Measurements from ENCODE around the gene HOXB4.
A peak's percentile ranks its signal among the peaks of the same experiment; 100 is the strongest.

The HOXB4 gene

DNA sequence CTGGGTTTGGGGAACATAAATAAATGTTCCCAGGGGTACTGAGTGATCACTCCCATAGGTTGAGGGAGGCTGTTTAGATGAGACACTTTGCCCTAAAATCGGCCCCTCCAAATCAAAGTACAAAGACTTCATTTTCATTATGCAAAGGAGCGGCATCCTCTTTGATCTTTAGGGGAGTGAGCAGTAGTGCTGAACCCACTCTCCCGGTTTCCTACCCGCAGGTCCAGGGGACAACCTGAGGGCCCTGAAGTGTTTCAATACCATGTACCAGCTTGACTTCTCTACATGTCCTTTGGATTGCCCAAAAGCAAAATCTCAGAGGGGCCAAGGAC, 23.0 kb upstream of the HOXB4 start:
- no peak for DNase-seq

DNA sequence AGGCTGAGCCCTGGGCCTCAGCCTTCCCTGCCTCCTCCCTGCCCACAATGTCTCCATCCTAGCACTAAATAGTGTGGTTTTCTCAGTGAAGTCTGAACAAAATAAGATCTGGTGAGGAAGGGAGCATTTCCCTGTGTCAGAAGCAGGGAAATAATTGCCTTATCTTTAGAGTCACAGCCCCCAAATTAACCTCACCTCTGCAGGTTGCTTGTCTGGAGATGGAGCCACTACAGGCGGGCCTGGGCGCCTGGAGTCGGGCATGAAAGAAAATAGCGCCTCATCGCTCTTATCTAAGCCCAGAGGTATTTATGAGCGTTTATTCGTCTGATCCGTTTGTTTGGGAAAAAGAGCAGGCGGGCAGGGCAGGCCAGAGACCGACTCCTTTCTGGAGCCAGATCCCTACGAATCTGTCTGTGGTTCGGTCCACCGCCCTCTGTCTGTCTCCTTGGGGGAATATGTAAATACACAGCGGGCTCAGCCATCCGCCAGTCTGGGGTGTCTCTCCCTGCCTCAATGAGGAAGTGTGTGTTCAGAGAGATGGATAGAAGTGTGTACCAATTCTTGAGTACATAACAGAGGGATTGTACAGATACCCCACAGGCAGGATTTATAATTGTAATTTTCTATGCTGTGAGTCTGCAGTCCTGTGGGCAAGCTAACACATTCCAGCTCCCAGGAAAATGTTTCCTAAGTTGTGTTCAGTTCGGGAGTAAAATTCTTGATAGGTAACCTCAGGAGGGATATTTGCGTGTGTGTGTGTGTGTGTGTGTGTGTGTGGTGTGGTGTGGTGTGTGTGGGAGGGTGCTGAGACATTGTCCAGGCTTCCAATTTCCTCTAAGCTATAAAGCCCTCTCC, 22.3 kb upstream of the HOXB4 start:
- no peak for DNase-seq

DNA sequence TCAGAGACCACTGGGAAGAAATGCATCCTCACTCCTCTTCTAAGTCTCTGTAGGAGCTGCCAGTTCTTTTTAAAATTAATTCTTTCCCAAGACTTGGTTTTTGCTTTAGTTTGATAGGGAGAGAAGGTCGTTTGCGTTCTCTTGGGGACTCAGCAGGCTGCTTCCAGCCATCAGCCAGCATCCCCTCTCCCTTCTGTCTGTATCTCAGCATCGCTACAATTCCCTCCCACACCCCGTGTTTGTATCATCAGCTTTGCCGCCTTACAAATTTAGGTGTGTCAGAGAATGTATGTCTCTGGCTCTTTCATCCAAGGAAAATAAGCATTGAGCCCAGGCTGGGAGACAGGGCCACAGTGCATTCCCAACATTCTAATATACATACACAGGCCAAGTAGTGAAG, 21.2 kb upstream of the HOXB4 start:
- no peak for DNase-seq

DNA sequence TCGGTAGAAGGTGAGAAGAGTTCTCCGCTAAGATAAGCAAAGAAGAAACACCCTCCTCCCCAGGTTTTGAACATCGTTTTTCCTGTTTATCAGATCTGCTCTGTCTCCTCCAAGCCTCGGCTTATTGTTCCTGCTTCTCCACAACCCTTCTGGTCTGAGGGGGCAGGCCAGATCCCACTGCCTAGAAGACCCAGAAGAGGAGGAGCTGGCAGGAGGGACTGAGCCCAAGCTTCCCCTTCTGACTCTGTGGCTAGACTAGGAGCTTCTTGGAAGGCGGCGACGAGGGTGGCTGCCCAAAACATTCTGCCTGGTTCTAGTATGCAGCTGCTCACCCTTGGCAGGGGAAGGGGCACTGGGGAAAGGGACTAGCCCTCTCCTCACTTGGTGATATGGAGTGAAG, 20.6 kb upstream of the HOXB4 start:
- no peak for DNase-seq

DNA sequence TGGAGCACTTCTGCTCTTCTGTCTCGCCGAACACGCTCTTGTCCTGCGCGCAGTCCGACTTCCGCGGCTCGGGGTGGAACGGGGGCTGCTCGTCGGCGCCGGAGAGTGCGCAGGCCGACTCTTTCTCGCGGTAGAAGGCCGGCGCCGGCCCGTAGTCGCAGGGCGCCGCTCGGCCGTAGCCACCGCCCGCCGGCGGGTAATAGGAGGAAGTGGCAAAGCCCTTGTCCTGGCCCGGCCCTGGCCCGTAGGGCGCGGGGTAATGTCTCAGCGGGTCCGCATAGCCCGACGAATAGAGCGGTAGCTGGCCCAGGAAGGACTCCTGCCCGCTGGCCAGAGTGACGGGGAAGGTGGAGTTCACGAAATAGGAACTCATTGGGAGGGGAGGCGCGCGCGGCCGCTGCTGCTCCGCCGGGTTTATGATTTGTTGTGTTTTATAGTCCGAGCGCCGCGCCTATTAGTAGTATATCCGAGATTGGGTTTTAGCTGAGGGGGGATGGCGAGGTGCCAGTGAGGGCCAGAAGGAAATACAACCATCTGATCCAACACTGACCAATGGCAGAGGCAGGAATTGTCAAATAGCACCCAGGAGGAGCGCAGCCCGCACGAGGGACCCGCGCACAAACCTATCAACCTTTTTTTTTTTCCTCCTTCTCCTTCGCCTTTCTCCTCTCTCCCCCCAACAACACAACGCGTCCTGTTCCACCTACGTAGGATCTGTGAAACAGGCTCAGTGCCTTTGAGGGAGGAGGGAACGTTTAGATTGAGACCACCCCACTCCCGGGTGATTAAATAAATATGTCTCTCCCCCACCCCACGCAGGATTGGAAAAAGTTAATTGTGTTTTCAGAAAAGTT, 19.9 kb upstream of the HOXB4 start:
- DNase-seq: no peak

DNA sequence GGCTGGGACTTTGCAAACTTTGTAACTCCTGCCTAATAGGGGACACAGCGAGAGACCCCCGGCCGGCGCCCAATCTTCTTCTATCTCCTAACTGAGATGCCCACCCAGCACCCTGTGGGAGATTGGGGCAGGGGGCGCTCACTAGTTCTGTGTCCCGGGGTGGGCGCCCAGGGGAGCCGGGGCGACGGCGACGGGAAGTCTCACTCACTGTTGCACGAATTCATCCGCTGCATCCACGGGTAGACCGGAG, 19.3 kb upstream of the HOXB4 start:
- no peak for DNase-seq

DNA sequence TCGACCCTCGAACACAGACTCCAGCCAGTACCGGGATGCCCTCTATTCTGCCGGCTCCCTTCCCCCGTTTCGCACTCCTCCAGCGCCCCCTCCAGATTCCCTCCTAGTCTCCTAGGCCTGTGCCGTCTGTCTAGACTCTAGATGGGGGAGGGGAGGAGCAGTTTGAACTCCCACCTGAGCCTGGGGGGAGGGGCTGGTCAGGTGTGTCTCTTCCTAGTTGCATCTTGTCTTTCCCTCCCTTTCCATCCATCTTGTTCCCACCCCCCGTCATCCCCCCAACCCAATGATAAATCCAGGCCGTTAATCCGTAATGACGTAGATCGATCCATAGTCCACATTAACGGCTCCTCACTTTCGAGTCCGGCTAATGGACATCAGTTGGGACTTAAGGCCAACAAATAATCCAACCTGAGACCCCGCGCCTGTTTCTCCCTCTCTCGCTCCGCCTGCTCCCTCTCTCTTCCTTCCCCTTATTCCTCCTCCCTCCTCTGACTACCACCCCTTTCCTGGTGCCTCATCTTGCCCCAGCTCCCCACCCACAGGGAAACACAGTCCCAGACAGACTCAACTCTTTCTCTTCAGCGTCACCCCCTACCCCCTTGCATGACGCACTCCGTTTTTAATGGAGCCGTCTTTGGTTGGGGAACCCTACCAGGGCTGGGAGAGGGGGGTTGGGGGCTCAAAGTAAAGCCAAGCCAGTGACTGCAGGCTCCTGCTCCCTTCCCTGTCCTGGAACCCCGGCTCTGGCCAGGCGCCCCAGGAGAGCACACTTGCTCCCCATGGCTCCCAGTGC, 18.8 kb upstream of the HOXB4 start:
- DNase-seq: no peak

DNA sequence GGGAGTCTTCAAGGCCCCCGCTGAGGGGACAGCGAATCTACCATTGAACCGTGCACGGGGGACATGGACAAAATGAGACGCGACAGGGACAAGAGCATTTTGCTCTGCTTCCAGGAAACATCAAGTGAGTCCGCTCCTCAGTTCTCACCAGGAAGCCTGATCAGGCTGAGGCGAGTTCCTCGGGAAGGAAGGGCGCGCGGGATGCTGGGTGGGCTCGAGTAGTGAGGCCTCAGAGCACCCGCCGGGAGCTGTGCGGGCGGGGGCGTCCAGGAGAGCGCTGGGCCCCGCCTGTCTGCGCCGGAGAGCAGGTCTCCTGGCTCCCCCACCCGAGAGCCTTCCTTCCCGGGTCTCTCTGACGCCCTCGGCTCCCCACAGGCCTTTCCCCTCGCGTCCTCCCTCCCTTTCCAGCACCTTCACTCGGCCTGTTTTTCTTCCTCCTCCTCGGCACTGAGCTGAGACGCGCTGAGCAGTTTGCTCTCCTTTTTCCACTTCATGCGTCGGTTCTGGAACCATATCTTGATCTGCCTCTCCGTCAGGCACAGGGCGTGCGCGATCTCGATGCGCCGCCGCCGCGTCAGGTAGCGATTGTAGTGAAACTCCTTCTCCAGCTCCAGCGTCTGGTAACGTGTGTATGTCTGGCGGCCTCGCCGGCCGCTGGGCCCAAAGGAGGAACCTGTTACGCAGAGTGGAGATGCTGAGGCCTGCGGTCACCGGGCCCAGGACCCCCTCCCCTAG, 18.0 kb upstream of the HOXB4 start:
- DNase-seq: no peak

DNA sequence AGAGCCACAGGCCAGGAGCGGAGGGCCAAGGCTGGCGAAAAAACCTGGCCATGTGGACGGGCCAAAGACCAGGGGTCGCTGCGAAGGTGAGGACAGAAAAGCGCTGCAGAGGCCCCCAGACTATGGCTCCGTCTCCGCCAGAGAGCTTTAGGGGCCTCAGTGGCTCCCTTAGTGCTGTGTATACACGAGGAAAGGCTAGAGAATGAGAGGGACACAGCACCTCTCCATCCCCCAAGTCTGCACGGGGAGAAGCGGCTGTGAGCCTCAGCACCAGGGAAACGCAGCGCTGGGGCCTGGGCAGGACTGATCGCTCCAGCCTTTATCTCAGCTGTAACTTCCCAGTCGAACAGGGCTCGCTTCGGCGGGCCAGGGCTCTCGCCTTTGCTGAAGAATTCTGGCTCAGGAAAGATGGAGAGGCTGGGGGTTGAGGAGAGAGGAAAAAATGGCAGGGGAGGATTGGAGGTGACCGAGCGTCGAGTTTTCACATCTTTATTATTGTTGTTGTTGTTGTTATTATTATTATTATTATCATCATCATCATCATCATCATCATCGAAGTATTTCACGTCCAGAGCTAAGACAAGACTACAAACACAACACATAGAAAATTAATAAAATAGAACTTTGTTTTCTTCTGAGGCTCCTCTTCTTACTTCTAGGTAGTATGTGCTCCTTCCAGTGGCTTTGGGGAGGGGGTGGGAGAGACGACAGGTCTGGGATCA, 17.3 kb upstream of the HOXB4 start:
- DNase-seq: no peak

DNA sequence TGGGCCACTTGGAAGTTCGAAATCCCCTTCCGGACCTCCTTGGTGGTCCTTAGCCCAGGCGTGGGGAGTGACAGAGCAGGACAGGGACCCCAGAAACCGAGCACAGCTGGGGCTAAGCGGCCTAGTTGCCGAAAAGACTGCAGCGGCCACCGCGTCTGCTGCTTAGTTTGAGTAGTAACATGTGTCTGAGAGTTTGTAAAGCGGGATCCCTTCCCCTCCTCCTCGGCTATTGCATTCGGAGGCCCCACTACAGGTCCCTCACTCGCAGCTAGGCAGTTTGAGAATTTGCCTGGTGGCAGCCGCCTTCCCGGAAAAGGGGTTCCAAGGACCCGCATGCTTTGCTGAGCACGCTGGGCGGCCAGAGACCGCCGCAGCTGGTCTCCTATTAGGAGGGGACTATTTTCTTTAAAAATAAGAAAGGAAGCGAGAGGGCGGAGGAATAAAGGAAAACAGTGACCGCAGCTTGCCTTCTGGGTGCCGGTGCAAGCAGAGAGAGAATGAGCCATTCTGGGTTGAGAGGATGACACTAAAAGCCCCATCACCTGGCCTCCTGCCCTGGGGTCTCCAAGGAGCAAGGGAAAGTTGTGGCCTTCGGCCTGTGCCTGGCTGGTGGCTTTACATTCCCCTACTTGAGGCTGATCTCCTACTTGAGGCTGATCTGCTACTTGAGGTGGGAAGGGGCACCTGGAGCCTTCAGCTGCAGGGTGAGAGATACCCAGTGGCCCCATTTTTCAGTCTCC, 16.6 kb upstream of the HOXB4 start:
- no peak for DNase-seq

DNA sequence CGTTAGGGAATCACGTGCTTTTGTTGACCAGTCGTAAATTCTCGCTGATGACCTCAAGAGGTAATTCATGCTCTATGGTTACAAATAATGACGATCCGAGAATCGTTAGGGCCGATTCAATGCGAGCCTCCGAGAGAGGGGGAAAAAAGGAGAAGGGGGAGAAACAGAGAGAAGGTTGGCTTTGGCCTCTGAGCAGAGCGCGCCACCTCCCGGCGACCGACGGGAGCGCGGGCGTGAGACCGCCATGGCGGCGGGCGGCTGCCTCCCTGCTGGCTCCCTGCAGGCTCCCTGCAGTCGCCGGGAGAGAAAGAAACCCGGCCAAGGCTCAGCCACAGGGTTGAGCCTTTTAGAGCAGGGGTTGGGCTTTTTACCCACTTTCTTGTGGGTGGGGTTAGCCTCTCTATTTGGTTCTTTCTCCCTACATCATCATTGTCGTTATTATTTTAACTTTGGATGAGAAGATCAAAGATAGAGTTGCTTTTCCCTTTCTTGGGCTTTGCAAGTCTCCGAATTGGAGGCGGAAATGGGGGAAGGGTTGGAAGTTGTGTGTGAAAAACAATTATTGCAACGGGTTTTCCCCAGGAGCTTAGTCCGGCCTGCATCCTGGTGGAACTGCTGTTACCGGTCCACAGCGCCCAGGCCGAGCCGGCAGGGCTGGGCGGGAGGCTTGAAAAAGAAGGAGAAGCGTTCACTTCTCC, 15.8 kb upstream of the HOXB4 start:
- DNase-seq: peak; percentile 74

DNA sequence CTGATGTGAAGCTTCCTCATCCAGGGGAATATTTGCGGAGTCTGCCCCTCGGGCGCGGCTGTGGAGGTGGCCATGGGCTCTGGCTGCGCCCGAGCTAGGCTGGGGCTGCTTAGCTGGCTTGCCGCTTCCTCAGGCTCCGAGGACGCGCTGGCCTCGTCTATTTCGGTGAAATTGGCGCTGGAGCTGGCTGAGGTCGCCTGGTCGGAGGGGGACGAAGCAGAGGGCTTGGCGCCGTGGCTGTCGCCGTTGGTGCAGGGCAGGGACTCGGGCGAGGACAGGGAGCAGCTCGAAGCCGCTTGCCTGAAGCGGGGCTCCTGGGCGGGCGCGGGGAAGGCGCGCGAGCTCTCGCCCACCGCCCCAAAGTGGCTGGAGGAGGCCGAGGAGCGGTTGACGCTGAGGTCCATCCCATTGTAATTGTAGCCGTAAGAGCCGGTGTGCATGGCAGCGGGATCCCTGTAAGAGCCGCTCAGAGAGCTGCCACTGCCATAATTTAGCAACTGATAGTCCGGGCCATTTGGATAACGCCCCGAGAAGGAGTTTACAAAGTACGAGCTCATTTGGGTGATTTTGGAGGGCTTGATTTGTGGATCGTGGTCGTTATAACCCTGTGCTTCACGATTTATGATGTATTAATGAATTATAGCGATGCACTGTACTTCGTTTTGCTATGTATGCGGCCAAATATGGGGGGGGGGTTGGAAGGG, 15.1 kb upstream of the HOXB4 start, which contains the start of gene HOXB5:
HOXB5 (minus strand) TSS at position 654 of the 704 bp plus-strand sequence; CDS start at position 557, 97 bp downstream.
- no peak for DNase-seq

DNA sequence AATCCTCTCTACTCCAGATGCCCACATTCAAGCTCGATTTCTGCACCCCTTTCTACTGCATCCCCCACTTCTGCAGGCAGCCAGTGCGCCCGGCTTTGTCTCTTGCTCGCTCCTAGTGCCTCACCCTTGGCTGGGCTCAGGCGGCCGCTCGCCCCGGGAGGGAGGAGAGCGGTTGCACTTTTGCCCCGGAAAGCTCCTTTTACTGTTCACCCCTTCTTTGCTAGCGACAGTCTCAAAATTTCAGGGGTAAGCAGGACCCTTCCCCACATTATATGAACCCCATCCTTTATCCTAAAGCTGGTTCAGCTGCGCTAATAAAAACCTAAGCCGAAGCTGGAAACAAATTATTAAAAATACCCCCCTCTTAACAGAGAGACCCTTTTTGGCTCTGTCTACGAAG, 14.4 kb upstream of the HOXB4 start:
- no peak for DNase-seq

DNA sequence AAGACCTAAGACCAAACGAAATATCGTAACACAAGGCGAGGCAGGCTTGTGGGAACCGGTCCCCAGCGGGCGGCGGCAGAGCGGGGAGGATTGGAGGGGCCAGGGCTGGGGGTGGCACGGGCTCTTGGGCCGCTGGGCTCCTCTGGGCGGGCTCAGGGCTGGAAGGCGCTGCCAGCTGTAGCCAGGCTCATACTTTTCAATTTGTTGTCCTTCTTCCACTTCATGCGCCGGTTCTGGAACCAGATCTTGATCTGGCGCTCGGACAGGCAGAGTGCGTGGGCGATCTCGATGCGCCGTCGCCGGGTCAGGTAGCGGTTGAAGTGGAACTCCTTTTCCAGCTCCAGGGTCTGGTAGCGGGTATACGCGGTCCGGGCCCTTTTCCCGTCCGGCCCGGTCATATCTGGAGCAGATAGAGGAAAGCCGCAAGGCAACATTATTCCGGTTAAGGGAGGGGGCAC, 13.9 kb upstream of the HOXB4 start:
- no peak for DNase-seq

DNA sequence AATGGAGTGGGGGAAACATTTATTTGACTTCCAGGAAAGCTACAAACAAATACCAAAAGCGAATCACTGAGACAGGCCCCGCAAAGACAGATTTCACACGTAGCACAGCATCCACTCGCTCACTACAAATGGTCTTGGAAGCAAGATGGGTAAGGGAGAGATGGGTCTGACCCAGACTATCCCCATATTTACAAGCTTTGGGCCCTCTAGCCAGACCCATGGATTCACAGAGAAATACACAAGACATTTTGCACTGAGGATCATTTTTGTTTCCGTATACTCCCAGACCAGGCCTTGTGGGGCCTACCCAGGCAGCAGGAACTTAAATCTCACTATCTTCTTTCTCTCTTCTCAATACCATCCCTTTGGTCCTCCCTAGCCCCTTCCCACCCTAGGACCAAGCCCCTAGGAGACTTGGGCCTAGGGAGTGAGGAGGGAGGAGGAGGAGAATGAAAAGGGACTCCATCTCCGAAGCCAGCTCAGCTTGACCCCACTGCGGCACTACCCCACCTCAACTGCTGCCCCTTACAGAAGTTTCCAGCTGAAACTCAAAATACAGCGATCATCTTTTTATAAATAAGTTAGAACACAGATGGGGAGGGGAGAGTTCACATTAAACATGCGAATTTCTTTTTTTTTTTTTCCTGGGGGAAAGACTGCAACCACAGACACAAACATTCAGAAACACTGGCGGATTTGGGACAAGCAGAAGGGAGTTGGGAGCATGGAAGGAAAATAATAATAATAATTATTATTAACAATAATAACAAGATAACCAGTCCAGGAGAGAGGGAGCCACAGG, 13.3 kb upstream of the HOXB4 start:
- no peak for DNase-seq

DNA sequence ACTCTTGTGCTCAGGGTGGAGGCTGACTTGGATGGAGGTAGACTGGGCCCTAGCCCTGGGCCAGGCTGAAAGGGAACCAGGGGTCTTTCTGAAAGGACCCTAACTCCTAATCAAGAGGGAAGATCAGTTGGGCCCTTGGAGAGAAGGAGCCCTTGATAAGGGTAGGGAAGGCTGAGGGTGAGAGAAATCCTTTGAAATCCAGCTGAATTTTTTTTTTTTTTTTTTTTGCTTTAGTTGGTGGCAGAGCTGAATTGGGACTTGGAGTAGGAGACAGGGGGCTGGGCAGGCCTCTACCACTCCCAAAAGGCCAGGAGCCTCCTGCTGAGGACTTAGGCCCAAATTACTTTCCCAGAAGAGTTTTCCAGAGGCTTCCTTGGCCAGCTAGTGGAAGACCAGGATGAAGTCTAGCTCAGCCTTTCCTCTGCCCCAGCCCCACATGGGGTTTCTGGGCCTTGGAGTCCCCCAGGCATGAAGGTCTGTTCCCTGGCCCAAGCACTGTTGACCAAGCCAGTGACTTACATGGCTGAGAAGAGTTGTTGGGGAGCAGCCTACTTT, 12.5 kb upstream of the HOXB4 start:
- DNase-seq: no peak

DNA sequence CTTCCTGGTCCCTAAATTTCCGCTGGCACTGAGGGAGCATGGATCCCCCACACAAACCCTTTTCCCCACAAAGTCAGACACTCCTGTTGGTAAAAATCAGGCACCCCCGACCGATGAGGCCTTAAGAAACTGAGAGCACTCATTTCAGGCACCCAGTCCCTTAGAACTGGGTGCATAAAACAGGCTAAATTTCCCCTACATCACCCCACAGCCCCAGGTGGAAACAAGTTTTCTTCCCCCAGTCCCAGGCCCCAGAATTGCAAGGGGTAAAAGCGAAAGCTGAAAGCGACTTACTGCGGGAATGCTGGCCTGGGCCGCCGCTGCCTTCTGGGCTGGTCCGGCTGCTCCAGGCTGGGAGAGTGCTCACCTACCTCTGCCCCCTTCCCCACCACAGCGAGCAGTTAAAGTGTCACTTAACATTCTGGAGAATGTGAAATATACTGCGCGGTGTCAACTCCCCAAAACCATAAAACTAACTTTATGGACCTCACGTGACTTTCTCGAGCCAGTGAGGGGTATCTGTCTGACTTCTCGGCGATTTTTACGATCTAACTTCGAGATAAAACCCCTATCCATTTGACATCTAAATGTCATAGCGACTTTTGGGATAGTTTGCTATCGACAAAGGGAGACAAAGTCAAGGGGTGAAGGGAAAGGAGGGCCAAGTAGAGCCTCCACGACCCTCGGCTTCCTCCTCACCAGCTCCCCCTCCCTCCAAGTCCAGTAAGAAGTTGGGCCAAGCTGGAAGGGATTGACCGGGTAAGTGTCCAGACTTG, 11.9 kb upstream of the HOXB4 start, which contains the start of gene HOXB3:
HOXB3 (minus strand) TSS at position 411 of the 776 bp plus-strand sequence. CDS start 37,767 bp downstream, outside the sequence.
- DNase-seq: no peak

All from EL (cell line).